GM03348 (cell line): Measurements from ENCODE around the gene RNF217.
"Not testable (repeated sequence)": the region's sequence is repeated elsewhere in the genome, so short reads cannot be mapped to it uniquely, and the experiment has no call there.

Experiments
- DNase-seq: peaks from one replicate; pipeline ENCODE4 v3.0.0; 2012; ENCODE audit warnings: low spot score

Gene RNF217

DNA sequence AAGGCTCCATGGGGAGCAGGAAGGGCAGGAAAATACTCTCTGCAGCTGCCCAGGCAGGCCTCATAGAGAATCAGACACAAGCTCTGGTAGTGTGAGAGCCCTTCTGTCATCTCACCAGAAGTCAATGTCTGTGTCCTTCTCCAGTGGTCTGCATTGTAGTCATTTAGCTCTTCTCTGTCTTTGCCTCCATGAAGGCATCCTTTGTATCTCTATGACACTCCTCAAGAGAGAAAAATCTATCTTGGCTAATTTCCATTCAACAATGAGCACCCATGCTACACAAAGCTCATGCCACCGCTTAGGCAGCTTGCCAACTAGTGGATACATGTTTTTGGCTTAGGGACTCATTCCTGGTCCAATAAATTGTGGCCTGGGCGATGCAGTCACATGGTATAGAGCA is 92.1 kb downstream of the RNF217 start:
- no peak for DNase-seq

DNA sequence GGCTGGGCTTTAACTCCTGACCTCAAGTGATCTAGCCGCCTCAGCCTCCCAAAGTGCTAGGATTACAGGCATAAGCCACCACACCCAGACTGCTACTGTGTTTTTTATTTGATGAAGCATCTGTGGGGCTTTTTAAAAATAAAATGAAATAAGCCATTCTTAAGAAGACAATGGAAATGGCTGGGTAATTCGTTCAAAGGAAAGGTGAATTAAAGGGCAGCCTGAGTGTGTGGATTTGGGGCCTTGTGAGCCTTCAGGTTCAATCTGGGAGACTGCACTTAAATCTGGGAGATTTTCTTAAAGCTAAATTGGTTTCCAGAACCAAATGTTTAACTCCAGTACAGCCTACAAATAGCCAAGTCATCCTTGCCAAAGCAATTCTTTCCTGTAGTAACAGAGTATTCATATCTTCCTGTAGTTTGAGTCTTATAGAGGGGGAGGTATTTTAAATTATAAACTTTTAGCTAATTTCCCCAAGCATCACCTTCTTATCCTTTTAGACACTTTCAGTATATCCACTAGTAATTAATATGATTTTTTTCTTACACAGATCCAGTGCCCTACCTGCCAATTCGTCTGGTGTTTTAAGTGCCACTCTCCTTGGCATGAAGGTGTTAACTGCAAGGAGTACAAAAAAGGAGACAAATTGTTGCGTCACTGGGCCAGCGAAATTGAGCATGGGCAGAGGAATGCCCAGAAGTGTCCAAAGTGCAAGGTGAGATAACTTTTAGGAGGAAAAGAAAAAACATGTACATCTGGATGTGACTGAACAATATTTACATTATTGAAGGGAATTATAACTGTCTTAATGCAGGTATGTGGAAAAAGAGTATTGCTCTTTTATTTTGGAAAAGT is 95.4 kb downstream of the RNF217 start:
- DNase-seq: no peak

DNA sequence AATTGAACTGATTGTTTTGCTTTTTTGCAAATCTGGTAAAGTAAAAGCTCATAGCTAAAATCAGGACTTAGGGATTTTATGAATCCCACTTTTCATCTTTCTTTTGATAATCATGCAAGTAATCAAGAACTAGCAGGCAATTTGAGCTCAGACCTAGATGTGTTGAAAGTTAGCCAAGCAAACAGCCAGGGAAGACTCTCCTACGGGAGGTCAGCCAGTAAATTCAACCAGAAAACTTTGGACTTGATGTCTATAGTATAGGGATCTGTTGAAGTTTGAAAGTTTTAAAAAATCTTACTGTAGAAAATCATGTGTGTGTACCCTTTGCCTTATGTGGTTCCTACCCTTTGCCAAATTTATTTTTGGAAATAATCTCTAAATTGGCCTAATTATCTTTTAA is 96.3 kb downstream of the RNF217 start:
- DNase-seq: no peak

DNA sequence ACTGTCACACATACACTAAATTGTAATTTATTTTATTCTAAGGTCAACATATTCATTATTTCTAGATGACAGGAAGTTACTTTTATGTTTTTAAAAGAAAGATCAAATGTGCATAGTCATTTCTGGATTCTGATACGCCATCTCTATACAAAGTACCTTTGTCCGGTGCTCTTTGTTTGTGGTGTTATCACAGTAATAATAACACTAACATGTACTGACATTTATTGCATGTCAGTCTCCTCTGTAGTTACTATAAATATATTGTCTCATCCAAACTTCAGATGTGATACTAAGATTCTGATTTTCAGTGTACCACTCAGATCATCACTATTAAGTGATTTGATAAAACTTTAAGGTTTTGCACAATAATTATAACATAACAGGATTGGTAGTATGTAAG is 101.1 kb downstream of the RNF217 start:
- DNase-seq: no peak

DNA sequence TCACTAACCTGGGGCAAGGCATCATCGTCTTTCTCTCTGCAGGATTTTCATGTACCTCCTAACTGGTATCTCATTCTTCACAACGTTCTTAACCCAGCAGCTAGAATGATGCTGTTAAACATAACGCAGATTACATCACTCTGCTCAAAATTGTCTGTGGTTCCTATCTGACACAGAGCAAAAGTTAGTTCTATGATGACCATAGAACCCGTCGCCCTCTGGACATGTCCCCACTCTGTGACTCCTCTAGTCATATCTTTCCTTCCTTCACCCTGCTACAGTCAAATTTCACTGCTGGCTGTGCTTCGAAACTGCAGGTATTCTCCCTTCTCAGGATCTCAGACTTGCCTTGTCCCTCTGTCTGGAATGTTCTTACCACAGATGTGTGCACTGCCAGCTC is 103.9 kb downstream of the RNF217 start:
- DNase-seq: no peak

DNA sequence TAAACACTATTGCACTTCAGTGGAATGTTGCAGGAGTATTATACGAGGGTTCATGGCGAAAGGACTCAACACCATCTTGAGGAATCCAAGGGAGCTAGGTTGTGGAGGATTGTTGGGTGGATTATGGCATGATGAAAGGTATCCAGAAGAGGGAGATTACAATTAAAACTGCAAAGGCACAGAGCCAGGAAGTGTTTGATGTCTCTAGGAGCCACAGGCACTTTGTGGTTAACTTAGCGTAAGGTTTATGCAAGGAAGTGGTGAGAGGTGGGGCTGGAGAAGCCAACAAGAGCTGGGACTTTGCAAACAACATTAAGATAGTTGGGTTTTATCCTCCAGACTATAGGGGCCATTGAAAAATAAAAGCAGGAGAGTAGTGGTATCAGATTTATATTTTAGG is 104.7 kb downstream of the RNF217 start:
- DNase-seq: no peak

DNA sequence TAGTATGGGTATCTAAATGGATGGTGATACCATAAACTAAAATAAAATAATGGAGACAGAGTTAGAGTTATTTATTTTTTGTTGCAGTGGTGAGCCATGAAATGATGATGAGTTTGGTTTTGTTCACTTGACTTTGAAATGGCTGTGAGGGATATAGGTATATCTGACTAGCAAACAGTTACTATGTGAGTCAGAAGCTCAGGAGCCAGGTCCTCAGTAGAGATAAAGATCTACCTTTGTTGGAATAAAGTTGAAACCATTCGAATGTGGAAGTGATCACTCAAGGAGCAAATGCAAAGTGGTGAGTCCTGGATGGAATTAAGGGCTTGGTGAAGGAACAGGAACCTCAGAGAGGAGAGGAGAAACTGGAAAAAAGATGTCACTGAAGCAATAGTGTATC is 105.3 kb downstream of the RNF217 start:
- DNase-seq: no peak

DNA sequence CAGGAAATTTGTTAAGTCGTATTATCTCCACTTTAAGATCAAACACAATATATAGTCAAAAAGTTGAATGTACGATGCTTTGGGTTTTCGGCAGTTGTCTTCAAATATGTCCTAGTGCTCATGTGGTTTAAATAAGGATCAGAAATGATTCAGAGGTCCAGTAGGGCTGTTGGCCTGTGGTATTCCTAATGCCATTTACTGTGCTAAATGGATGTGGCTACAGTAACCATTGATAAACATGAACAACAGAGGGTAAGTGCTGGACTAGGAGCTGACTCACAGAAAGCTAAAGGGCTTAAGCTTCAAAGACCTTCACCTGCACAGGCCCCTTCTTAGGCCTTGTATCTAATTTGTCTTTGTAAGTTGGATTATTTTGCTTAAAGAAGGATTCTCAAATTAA is 110.8 kb downstream of the RNF217 start:
- no peak for DNase-seq

DNA sequence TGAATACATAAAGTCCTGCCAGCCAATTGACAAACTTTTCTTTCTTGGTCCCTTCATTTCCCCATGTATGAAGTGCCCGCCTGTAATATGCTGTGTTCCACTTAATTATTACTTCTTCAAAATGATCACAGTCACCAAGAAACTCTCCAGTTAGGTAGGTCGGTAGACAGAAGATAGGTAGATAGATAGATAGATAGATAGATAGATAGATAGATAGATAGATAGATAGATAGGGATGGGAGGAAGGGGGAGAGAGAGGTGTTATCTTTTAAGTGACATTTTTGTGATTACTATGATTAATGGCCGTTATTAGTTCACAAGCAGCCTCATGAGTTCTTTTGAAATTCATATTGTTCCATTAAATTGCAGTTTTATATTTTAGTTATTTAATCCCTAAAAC is 111.9 kb downstream of the RNF217 start:
- DNase-seq: no peak

DNA sequence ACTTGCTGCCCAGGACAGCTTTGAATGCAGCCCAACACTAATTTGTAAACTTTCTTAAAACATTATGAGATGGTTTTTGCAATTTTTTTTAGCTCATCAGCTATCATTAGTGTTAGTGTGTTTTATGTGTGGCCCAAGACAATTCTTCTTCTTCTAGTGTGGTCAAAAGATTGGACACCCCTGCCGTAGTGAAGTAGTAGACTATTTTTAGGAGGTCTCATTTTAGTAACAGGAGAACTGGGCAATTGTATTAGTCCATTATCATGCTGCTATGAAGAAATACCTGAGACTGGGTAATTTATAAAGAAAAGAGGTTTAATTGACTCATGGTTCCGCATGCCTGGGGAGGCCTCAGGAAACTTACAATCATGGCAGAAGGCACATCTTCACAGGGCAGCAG is 112.8 kb downstream of the RNF217 start:
- not testable (repeated sequence) for DNase-seq

DNA sequence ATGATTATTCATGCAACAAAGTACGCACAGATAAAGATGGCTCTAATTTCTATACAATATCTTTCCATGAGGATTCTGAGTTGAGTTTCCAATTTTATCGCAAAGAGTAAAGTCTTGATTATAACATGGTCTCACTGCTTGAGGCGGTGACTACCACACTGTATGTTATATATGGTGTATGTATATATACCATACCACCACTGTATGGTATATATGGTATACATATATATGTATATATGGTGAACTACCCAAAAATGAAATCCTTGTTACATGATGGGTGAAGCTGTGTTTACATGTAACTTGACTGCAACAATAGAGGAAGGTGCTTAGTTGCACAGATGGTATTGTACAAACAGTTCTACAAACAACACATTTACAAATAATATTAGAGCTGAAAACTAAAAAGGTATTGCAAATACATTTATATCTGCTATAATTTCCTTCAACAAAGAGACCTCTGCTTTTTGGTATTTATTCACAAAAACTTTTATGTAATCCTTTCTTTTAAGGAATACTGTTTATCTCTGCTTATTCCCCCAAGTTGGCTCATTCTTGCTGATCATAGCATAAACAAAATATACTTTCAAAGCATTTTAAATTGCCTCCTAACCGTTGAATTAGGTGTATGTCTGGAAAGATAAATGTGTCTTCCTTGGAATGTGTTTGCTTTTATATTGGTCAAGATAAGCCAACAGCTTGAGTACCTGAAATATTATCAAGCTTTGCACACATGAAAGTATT is 113.7 kb downstream of the RNF217 start:
- no peak for DNase-seq

DNA sequence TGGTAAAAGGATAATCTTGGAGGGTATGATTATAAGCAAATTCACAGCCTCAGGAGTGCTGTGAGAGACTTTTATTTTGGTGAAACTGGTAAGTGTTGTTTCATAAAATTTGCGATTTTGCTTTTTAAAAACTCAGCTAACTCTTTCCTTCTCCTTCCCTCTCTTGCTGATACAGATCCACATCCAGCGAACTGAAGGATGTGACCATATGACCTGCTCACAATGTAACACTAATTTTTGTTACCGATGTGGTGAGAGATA is 114.2 kb downstream of the RNF217 start:
- DNase-seq: no peak

DNA sequence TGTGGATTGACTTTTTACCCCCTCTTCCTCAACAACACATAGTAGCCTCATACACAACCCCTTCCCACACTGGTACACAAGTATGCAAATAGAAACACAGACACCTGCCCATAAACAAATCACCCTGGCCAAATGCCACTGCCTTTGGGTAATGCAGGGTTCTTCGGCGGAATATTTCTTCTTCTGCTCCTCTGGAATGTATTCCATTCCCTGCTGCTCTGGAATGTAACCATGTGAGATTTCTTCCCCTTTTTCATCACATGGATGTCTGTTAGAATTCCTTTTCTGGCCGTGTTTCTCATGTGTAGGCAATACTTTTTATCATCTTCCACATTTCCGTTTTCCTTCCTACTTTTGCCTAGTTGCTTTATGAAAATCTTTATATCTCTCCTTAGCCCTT is 115.2 kb downstream of the RNF217 start:
- no peak for DNase-seq

DNA sequence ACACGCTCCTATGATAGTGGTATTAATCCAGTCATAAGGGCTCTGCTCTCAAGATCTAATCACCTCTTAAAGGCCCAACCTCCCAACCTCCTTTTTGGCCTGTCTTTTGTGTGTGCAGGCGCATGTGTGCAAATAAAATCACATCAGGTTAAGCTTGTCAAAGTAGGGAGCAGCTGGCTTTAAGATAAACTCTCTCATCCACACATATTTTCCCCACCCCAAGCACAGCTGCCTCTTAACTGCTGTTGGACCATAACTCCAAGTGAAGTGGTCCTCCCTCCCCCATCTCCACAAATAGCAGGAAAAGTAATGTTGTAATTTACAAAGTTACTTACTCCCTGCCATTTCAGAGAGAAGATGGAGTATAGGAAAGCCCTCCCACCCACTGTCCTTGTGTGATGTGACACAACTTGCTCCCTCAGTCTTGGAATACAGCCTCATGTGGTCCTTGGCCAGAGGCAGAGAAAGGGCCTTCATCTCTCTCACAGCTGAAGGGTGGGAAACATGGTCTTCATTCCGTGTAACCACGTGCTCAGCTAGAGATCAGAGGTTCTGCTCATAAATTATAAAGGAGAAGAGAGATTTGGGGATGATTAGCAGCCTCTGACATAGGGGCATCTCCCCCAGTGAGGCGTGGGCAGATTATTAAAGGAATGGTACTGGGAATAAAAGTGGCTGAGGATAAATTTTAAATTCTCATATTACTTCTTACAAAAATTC is 116.5 kb downstream of the RNF217 start:
- no peak for DNase-seq

DNA sequence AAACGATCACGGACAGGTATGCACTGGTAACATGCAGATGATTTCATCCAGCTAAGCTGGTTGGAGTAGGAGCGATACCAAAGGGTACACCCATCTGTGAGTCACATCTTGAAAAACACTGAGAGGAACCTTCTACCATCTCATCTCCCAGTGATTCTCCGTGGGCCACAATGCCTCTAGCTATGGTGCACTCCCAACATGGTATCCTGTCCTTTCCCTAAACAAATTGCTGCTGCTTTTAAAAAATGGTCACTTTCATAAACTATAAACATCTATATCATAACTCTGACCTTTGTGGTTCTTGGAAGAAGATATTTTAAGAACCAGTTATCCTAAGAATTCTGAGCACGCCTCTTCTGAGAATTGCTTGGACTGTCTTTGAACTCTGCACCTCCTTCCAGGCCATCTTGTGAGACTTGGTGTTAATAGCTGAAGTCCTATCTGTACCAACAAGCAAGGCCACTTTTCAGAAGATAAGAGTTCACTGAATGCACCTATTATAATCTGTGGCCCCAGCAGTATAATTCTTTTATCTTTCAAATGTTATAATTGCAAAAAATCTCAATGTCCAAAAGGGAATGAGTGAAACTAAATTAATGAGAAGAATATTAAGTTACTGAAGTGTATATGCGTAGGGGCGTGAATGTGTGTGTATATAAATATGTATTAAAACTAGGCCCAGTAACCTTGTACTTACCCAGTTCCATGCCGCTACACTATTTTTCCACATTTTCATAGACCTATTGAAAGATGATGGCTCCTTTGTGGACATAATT is 120.9 kb downstream of the RNF217 start:
- DNase-seq: no peak

DNA sequence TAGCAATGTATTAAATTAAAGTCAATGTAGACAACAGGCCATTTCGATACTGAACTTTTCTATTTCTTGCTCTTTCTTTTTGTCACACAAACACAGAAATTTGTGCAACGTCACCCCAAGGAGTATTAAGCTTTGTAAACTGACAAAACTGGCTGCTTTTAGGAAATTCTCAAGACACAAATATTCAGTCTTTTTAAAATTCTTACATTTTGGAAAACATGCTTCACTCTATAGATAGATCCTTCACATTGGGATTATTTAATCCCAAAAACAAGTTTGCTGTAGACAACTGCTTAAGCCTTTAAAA is 121.4 kb downstream of the RNF217 start:
- no peak for DNase-seq

DNA sequence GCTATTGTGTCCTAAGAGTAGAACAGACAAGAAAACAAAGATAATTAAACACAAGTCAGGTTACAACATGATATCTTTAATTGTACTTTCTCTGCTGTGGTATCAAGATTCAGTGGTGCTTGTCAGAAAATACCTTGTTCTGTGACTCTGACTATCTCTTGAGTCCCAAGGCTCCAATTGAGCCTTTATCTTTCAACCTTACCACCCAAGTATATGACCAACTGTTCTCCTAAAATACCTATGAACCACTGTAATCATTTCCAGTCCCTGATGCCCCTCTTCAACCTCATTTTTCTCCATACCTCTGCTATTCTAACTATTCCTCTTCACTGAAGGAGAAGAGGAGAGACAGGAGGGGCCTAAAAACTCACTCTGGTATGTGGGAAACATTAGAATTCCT is 124.5 kb downstream of the RNF217 start:
- DNase-seq: no peak

DNA sequence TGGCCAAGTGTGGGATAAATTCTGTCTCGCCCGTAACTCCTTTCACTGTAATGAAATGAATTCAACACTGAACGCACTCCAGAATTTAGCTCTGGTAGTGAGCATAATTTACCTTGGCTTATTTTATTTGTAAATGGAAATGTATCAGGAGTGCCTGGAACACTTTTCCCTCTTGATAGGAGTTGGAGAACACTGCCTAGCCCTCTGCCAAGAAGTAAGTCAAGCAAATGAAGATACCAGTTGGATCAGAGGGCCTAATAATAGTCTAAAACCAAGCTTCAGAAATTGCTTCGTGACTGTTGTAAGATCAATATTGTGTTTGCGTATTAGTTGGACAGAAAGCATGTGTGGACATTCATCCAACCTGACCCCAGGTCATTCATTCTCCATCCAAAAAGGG is 126.7 kb downstream of the RNF217 start:
- DNase-seq: no peak

DNA sequence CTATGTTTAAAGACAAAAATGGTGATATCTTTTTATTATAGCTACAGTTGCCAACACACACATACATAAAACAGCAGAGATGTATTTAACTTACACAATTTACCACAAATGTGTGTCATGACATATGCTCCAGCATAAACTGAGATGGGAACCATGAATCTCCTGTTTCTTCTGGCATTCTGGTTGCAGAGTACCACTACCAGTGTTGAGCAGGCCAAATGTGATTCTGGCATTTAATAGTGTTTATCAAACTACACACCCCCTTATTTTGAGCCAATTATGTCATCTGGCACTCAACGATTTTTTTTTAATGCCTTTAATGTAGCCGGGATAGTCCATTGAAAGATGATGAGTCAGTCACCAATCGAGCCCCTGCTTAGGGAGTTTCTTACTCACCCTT is 132.3 kb downstream of the RNF217 start:
- DNase-seq: no peak

DNA sequence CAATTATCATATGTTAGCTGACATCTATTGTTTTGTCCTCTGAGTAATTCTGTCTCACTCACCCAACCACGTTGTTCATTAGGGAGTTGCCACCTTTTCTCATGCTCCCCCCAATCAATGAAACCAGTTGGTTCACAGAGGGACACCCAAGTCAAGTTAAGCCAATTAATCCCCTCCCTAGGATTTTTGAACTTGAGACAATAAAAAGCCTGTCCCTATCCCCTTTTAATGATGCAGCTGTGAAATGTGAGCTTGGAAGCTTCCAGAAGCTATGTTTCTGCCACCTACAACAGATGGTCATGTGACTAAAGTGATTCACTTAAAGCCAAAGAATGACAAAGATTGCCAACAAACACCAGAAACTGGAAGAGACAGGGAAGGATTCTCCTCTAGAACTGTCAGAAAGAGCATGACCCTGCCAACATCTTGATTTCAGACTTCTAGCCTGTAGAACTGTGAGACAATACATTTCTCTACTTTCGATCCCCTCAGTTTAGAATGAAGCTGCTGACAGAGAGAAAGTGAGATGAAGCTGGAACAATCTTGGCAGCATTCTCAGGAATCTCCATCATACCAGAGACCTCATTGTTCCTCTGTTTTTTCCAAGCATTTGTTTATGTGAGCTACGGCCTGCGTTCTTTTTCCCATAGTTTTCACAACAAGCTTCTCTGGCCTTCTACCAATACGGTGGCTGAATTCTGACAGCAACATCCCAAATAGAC is 133.5 kb downstream of the RNF217 start:
- peak; percentile 48 for DNase-seq

DNA sequence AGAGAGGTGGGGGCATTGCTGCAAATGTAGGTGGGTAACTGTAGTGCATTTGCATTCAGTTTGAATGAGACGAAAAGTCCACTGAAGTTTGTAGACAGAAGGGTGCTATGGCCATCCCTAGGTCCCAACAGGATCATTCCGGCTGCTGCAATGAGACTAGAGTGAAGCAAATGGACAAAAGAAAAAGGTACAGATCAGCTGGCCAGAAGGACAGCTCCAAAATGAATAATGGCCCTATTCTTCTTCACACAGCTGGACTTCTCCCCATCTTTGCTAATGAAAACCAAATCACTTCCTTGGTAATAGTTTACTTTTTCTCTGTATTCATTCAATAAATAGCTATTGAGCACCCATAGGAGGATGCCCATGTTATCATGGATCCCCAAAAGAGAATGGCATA is 134.9 kb downstream of the RNF217 start:
- DNase-seq: no peak

DNA sequence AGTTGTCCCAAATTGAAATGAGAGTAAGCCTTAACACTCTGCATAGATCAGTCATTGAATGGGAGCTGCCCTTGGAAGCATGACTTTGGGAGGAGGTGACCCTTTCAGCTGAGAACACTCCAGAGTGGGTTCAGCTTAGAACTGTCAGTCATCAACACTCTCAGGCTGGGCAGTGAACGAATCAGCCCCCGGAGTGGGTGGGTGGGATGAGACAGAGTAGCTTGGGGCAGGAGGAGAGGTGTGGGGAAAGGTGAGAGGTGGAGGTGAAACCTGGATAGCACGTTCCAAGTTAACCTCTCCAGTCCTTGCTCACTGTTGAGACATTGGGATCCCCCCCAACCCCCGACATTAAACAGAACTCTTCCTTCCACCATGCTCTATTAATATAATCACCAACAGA is 136.0 kb downstream of the RNF217 start:
- DNase-seq: no peak
